Fibroblast of the conjunctiva (primary cell): Measurements from ENCODE around the gene OGFOD2.

Experiments
- DNase-seq: peaks from one replicate; pipeline ENCODE4 v3.0.0-alpha.2; 2010; ENCODE audit warnings: low read depth

Gene OGFOD2

DNA sequence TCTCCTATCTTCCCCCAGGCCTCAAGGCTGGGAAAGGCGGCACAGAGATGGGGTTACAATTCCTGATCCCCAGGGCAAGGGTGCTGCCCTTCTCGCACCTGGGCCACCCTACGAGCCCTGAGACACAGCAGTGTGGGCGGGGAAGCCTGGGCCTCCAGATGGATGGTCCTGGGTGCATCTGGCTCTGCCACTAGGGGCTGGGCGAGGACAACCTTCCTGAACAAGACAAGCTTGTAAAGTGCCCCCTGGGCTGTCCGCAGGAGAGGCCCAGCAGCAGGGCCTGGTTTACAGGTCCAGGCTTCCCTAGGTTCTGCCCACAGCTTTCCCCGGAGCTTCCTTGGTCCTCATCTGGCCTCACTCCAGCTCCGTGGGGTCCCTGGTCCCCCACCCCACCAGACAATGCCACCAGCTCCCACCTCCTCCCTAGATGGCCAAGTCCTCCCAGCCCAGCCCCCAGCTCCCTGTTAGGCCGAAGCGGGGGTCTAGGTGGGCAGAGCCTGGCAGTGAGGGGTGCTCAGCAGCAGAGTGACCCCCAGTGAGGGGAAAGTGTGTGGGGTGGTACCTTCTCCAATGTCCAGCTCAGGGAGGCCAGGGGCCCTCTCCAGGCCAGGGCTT, 14.3 kb downstream of the OGFOD2 start:
- no peak for DNase-seq

DNA sequence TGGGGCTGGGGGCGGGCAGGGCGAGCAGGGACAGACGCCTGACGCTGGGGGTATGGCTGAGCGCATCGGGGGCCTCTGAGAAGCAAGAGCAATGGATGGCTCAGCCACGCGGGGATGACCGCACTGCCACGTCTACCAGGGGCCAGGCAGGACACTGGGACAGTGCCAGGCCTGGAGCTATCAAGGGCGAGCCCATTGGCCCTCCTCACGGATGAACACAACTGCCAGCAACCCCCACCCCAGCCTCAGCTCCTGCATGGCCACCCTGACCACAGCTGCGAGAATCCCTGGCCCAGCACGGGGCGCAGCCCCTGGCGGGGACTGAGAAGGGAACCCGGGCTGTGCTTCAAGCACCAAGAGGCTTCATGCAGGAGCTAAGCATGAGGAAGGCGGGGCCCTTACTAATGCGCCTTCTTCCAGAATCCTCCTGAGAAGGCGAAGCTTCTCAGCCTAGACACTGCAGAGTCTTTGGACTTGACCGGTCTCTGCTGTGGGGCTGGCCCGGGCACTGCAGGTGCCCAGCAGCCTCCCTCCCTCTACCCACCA, 14.9 kb downstream of the OGFOD2 start:
- no peak for DNase-seq

DNA sequence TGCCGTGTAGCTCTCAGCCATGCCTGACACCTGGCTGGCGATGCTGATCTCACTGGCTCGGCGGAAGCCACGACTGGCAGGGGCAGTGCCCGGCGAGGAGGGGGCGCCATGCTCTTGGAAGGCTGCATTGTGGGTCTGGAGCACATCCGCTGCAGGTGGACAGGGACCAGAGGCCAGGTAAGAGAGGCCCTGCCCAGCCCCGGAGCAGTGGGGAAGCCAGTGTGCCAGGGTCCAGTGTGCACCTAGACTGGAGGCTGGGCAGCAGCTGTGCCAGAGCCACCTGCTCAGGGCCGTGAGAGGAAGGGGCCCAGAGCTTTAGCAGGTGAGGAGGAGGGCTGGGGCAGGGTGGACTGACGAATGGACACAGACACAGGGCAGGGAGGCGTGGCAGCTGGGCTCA, 15.5 kb downstream of the OGFOD2 start:
- DNase-seq: no peak

DNA sequence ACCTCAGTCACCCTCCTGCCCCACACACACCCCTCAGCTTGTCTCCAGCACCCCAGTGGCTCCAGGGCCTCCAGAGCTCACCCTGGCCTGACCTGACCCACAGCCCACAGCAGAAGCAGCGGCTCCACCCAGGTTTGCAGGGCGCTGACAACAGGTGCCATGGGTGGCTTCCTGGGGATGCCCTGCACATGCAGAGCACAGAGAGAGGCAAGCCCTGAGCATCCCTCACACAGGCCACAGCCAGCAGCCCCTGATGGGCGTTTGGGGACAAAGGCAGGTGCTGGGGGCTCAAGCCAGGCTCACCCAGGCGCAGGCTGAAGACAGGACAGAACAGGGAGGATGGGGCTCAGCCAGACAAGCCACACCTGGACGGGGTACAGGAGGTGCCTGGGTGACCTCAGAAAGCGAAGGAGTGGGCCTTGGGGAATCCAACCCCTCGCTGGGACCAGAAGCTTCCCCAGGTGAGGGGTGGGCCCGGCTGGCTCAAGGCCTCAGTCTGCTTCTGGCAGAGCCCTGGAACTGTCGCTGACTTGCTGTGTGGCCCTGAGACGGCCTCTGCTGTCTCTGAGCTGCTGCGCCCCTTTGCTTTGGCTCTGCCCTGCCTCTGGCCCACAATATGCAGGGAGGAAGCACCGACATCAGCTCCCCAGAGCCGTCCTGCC, 16.0 kb downstream of the OGFOD2 start:
- no peak for DNase-seq

DNA sequence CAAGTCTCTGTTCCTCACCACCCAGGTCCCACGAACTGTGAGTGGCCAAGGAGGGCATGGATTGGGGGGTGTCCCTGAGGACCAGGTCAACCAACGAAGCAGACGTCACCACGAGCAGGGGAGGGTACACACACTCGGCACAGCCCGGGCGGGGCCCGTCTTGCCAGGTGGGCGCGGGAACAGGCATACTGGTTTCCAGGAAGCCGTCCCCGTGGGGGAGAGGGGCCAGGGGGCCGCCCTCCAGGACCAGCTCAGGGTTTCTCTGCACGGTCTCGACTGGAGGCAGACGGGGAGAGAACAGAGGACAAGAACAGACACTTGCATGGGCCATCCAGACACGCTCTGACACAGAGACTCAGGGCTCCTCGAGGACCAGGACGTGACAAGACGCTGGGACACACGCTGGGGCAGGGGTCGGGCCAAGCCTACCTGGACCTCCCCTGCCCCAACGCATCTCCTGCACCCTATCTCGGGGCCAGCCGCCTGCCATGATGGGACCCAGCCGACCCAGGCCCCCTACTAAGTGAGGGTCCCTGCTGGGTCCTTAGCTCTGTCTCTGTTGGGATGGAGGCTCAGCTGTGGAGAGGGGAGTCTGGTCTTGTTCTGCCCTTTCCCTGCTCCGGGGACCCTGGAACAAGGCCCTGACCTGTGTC, 16.7 kb downstream of the OGFOD2 start:
- no peak for DNase-seq

DNA sequence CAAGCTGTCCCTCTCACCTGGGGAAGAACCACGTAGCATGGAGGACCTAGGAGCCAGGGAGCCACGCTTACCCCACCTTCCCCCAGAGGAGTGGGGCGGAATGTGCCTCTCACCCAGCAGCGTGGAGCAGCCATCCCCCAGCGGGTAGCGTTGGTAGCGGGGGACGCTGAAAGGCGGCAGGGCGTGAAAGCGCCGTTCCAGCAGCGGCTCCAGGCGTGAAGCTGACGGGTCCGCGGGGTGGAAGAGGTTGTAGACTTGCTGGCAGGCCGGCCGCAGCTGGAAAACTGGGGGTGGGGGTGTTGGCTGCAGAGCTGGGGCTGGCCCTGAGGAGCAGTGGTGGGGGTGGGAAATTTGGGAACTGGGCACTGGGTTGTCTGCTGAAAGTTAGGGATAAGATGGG, 17.3 kb downstream of the OGFOD2 start:
- DNase-seq: no peak

DNA sequence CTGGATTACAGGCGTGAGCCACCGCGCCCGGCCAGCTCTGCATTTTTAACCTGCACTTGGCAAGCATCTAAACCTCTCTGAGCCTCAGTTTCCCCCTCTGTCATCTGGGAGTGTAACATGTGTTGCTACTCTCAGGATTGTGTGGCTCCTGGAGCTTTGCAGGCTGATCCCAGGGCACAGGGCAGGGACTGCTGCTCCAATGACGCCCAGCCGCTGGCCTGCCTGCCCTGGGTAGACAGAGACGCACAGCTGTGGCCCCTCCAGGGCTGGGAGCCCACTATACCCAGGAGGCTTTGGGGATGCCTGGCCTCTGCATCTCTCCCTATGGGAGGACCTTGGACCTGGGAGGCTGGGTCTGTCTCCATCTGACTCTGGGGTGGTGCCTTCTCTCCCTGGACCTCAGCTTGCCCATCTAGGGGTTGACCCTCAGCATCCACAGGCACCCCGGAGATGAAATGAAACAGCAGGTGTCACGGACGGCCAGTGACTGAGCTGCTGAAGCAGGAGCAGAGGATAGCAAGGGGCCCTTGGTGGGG, 19.2 kb downstream of the OGFOD2 start:
- no peak for DNase-seq

DNA sequence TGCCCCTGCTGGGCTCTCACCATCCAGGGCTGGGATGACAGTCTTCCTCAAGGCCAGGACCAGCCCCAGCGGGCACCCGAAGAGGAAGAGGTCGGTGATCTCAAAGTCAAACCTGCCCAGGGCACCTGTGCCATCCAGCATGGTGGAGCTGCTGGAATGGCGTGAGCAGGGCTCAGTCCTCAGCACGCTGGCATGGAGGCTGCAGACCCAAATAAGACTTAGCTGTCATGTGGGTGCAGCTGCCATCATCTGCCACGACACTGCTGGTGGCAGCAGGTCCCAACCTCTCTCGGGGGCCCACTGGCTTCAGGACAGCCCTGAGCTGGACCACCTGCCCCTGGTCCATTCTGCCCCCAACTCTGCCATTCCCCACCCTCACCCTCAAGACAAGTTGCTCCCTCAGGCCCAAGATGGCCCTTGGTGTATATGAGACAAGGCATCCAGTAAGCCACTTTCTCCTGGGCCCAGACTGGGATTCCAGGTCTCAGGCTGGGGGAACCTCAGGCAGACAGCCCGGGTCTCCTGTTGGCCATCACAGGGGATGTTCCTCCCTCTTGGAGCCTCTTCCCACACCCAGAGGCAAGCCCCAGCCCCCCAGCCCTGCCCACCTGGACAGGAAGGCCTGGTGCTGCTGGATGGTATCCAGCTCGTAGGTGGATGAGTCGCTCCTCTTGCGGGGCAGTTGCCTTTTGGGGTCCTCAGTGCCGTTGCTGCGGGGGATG, 19.9 kb downstream of the OGFOD2 start:
- no peak for DNase-seq

DNA sequence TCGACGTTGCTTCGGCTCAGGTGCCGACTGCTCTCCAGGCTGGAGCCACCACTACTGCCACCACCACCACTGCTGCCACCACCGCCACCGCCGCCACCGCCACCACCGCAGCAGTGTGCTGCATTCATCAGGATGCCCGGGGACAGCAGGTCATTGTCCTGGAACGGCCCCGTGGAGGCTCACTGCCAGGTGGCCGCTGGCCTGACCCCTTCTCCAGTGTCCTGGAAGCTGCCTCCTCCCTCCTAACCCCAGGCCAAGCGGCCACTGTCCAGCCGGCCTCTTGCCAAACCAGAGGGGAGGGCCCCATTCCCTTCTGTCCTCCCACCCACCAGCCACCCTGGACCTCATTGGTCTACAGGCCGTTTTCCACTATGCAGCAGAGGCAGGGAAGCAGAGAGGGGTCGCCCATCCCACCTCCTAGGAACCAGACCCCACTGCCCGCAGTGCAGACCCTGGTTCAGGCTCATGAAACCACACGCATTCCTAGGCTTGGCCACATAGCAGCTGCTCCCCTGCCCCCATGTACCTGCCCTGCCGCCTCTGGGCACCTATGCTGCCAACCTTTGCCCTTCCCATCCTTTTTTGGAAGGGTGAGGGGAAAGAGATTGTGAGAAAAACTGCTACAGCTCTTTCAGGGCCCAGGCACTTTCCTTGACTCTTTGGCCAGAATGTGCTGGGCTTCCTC, 20.6 kb downstream of the OGFOD2 start:
- no peak for DNase-seq

DNA sequence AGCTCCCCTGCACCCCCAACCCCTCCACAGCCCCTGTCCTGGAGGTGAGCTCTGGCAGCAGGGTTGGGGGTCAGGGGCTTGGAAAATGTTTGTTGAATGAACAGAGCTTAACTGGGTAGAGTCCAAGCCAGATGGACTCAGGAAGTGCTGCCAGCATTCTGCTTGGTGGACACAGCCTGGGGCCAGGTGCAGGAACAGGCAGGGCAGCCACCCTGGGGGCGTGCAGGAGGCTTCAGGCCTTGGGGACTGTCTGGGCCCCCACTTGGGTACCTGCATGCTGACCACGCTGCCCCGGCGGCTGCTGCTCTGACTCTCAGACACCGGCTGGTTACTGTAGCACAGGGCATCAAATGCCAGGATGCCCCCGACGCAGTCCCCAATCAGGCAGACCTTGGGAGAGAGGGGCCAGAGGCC, 21.2 kb downstream of the OGFOD2 start:
- DNase-seq: no peak

DNA sequence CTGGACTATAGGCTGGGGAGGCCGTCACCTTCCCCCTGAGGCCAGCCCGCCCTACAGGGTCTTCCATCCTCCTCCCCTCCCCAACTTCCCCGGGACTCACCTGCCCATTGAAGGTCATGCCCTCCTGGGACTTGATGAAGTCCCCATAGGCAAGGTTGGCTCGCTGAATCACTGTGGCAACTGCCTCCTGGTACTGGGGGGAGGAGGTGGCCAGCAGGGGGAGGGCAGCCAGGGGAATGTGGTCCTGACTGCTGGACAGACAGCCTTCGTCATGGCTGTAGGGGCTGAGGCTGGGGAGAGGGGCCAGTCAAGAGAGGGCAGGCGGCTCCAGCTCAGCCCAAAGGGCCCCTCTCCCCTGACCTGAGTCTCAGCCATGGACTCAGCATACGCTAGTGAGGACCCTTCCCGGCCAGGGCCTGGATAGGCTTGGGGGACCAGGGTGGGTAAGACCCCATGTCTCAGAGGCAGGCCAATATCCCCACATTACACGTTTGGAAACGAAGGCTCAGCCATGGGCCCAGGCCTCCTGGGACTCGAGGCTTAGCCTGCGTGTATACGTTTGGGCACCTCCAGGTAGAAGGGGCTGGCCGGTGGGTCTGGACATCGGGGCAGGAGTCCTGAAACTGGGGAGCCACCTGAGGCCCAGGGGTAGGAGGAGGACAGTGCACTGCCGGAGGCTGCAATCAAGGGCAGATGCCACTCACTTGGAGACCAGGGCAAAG, 21.7 kb downstream of the OGFOD2 start:
- DNase-seq: no peak

DNA sequence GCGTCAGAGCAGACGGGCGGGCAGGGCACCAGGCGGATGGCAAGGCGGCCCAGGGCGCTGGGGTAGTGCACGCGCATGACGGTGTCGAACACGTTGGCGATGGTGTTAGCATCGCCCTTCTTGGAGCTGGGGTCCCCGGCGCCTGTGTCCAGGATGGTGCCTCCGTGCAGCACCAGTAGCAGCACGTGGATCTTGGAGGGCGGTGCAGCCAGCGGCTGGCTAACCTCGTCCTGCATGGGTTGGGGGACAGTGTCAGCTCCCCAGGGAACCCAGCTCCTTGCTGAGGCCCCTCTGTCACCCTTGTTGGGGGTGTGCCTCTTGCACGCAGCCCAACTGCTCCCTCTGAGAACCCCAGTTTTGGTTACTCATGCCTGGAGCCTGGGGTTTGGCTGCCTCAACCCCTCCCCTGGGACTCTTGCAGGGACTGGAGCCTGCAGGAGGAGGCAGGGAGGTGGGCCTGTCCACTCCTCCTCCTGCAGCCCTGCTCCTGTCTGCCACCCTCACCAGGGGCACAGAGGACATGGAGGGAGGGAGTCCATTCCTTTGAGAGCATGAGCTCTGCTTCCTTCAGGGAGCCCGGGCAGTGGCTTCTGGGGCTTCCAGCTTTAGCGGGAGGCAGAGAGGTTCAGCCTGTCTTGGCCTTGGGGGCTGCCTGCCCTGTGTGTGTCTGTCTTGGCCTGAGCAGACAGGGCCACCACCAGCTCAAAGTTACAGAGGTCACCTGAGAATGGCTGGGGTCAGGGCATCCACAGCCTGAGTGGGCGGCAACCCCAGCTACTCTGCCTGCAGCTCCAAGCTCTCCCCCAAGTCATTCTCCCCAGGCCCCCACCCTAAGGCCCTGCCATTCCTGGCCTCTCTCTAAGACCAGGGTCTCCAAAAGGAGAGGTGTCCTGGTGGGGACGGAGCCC, 22.6 kb downstream of the OGFOD2 start:
- no peak for DNase-seq

DNA sequence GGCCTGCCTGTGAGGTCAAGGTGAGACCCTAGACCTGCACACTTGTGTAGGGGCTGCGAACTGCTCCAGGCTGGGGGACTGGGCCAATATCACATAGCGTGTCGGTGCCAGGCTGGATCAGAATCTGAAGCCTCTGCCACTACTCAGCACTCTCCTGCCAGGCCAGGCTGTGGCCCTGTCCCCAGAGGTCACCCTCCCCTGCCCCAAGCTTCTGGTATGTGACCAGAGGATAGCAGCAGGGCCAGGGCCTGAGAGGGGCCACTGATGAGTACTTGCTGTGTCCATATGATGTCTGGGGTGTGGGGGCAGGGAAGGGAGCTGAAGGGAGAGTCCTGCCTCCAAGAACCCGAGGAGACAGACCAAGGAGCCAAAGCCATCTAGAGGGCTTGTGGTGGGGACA, 23.3 kb downstream of the OGFOD2 start:
- no peak for DNase-seq

DNA sequence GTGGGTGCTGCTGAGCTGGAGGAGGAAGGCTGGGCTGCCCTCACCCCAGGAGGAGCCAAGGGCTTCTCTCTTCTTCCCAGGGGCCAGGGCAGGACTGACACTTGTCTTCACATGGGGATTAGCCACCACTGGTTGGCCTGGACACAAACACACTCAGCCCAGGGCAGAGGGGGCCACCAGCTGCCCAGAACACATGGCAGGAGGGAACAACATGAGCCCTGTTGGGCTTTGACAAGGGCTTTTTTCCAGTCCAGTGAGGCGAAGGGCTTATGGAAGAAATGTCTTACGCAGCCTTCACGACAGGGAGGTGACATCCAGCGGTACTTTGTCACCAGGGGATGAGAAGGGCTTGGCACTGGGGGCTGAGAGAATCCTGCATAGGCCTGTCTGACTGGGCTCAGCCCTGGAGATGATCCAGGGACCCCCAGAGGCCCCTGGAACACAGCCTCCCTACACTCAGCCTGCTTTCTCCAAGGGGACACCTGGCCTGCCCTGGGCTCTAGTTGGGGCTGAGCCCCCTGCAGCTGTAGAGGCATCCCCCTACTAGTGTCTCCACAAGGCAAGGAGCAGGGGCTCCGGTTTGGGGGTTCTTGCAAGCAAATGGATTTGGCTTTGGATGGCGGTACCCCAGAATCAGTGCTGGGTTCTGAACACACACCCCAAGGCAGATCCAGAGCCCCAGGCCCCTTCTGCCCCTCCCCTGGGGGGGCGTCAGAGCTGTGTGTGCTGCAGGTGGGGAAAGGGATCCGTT, 24.3 kb downstream of the OGFOD2 start:
- DNase-seq: no peak

DNA sequence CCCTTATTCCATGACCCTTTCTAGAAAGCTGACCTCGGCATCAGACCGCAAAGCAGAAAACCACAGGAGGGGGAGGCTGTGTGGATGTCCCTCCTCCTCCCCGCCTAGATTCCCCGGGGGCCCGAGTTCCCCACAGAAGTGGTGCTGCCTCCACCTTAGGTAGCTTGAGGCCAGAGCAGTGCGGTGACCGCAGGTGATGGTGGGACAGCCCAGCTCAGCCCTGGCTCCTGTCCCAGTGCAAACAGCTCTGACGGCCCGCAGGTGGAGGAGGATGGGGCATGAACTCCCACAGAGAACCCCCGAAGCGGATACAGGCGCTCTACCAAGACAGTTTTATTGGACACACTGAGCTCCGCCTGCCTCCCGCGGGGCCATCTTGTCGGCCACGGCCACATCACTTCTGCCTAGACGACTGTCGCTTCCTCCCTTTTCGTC, 25.0 kb downstream of the OGFOD2 start:
- no peak for DNase-seq

DNA sequence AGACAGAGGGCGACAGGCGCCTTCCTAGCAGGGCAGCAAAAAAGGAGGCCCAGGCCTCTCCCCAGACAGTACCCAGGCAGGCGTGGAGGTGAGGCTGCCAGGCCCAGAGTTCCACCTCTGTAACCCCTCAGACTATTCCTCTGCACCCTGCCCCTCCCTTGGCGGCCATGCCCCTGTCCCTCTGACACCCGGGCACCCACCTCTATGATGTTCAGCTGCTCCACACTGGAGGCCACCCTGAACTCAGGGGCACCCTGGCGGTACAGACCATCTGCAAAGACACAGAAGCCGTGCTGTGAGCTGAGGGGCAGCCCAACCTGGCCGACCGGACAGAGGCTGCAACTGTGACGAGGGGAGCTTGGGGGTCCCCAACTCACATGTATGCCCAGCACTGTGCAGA, 25.5 kb downstream of the OGFOD2 start:
- no peak for DNase-seq

DNA sequence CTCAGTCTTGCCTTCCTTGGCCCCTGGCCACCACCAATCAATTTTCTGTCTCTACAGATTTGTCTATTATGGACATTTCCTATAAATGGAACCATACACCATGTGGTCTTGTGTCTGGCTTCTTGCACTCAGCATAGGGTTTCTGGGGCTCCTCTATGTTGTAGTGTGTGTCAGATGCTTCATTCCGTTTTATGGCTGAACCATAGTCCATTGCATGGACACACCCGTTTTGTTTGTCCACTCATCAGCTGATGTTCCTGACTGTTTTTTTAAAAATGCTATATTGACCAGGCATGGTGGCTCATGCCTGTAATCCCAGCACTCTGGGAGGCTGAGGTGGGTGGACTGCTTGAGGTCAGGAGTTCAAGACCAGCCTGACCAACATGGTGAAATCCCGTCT, 26.4 kb downstream of the OGFOD2 start:
- no peak for DNase-seq

DNA sequence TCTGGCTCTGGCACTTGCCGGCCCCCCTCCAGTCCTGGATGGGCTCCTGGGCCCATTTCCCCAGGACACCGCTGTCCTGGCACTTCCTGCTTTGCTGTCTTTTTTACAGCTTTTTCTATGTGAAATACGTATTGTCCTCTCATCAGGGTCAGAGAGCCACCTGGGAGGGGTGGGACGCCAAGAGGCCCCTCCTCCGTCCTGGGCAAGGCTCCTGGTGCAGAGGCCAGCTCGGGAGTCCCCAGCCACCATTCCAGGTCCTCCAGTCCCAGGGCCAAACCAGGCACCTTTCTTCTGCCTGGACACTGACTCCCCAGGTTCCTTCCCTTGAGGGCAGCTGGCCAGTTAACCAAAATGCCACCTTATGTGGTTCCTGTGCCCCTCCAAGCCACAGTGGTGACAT, 28.2 kb downstream of the OGFOD2 start:
- DNase-seq: no peak

DNA sequence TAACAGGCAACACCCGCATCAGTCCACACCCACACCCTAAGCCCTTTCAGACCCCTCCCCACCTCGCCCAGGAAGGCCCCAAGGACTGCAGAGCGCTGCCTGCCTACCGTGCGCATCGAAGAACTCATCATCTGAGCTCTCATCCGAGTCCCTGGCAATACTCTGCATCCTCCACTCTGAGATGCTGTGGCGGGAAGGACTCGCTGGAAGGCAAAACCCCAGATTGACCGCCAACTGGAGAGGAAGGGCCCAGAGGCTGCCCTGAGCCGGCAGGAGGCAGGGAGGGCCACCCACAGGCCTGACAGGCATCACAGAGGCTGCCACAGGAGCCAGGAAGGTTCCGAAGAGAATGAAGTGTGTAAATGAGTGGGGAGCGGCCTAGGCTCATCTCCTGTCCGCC, 29.2 kb downstream of the OGFOD2 start:
- DNase-seq: no peak
